Right renal pelvis (tissue), 4 donors: ENCODE data around the gene EHBP1L1. TPM values are rescaled to one million over a fixed set of nuclear protein-coding genes. Genes with fewer than 3 reads are reported as not detected.

ENCODE experiments used
- DNase-seq, 4 donors: peaks; one replicate each; pipeline ENCODE4 v3.0.0-alpha.2; 2013; ENCODE audit warnings: low read depth in 4 of 4, low spot score in 3 of 4, missing footprints in 1 of 4
- polyA plus RNA-seq, 4 donors: library from polyadenylated mRNA; unstranded; fragments of 120-200 nt; gene quantifications; one replicate each; pipeline ENCODE4 v1.2.1, GENCODE V29; 2013; ENCODE audit not compliant: insufficient read length in 4 of 4

Gene EHBP1L1
- polyA plus RNA-seq, 4 donors, result 11.5 to 14.2 (median 12.8) TPM

DNA sequence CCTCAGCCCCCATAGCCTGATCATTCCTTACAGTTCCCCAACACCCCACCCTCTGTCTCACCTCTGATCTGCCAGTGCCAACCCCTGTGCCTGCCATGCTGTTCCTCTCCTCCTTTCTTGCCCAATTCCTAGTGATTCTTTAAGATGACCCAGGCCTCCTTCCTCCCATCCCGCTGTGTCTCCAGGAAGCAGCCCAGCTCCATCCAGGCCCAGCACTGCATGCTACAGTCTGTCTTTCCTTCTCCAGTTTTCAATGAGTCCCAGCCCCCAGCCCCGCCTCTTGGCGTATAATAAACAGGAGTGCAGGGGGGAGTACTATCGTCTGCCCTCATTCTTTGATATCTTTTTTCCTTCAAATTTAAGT, 30.0 kb upstream of the EHBP1L1 start:
- DNase-seq, result no peak

DNA sequence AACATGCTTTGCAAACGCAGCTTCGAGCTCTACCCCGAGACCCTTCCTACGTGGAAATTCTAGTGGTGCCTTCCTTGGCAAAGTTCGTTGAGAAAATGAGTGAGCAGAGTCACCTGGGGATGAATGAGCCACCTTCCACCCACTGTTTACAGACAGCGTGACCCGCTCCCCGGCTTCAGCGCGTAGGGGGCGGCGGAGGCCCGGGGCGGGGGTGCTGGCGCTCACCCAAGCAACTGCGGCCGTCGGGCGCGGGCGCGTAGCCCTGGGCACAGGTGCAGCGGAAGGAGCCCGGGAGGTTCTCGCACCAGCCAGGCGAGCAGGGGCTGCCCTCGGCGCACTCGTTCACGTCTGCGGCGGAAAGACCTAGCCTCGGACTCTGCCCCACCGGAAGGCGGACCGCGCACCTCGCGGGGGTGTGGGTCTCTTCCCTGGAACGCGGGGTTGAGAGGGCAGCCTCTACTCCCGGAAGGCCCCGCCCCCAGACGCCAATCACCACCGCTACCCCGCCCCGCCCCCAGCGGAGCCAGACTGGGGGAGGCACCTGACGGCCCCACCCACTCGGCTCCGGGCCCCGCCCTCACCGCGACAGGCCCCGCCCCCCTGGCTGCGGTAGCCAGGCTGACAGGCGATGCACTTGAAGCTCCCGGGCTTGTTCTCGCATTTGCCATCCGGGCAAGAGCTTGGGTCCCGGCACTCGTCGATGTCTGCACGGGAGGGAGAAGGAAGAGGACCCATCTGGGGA, 29.5 kb upstream of the EHBP1L1 start:
- DNase-seq, result no peak

DNA sequence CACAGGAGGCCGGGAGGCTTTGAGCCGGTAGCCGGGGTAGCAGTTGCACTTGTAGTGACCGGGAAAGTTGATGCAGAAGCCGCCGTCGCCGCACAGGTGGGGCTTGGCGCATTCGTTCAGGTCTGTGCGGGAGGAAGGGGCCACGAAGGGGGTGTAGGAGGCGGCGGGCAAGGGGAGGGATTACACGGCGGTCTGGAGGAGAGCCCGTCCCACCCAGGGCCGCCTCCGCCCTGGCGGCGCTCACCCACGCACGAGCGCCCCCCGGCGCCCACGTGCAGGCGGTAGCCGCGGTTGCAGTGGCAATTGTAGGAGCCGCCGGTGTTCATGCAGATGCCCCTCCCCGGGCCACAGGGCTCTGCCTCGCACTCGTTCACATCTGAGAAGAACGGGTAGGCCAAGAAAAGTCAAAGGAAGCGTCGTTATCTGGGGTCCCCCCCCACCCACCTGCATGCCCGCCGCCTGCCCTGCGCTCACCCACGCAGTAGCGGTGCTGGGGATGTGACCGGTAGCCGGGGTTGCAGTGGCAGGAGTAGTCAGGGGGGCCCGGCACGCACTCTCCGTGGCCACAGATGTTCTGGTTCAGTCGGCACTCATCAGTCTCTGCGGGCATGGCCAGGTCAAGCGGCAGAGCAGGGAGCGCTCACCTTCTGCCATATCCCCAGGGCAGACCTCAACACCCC, 28.3 kb upstream of the EHBP1L1 start:
- DNase-seq, result no peak

DNA sequence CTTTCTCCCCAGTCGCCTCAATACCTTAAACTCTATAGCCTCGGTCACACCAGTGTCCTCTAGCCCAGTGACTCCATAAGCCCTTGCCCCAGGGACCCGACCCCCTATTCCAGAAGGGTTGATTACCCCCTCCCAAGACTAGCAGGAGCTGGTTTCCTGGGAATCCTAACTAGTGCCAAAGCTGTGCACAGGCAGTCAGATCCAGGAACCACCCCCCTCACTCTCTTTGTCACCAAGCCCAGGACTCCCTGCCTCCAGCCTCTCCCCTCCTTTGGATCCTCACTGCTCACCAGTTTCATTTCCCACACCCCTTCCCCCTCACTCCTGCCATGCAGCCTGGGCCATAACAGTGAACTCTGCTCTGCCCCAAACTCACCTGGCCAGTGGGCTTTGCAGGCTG, 27.5 kb upstream of the EHBP1L1 start:
- DNase-seq, result no peak

DNA sequence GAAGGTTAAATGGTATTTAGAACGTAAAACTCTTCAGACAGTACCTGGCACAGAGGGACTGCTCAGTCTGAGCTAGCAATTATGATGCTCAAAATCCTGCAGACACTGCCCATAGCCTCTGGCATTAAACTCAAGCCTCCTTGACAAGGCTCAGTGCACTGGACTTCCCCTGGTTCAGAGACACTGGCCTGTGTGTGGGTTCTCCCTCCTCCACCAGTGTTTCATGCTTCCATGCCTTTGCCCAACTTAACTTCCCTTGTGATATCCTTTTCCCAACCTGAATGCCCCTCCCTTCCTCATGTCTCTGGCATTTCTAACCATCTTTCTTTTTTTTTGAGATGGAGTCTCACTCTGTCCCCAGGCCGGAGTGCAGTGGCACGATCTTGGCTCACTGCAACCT, 26.8 kb upstream of the EHBP1L1 start:
- no peak for DNase-seq

DNA sequence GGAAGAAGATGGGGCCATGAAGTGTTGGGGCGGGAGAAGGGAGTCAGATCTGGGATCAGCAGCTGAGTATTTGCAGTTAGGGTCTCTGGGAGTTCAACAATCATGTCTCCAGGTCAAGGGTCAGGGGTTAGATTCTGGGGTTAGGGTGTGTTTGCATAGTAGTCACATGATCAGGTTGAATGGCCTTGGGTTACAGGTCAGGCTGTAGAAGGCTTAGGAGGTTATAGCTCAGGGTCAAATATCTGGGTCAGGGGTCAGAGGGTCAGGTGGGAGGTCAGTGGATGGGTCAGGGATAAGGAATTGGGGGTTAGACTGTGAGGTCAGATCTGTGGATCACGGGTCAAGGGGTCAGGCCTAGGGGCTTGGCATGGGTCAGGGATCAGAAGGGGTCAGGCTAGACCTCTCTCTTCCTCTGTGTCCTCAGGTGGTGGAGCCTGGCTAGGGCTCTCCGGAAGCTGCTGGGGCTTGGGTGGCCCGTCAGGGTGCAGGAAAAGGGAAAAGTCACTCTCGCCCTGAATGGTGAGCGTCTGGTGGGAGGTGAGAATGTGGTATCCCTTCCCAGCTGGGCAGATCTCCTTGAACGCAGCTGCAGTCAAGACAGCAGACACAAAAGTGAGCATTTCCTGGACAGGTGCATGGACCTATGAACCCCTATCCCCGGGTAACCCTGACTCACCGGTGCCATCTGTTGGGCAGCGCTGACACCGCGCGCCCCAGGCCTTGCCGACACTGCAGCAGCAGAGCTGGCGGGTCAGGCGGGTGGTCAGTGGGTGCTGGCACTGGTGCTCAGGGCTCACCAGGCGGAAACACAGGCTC, 24.1 kb upstream of the EHBP1L1 start:
- DNase-seq, result no peak

DNA sequence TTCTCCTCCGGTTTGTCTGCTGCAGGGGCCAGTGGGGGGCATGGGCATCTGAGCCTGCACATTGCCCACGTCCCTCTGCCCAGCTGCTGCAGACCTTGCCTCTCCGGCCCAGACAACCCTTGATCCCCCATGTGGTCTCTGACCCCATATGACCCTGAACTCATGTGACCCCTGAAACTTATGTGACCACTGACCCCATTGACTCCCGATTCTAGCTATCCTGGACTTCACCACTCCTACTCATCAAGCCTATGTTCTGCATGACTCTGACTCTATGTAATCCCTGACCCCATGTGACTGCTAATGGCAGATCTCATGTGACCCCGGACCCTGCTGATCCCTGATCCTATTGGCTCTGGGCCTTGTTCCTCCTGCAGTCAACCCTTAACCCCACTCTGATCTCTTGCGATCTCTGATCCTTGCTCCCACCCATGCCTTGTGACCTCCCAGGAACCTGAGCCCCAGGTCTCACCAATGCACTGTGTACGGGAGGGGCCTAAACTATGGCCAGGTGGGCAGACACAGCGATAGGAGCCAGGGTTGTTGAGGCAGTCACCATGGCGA, 23.4 kb upstream of the EHBP1L1 start:
- DNase-seq, result no peak

DNA sequence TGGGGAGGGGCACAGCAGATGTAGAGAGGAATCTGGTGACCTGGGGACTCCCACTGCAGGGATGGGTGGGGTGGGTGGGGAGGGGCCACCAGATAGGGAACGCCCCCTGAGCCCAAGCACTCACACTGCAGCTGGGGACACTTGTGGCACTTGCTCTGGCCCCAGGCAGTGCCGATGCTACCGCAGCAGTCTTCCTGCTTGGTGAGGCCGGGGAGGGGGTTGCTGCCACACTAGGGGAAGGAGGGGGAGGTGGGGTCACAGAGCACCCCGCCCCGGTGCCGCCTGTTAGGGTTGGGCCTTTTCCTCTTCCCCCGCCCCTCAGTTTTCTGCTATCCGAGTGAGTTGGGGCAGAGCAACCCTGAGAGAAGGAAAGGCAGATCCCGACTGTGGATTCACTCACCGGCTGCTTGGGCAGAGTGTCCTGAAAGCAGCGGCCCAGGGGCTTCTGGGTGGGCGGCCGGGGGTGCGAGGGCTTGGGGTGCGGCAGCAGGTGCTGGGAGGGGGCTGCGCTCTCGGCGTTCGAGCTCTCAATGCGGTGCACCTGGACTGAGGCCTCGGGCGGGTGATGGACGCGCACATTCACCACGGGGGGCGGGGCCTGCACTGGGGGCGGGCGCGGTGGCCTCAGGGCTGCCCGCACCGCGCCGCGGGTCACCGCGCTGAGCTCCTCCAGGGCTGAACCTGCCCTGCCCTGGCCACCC, 22.4 kb upstream of the EHBP1L1 start:
- DNase-seq, result no peak

DNA sequence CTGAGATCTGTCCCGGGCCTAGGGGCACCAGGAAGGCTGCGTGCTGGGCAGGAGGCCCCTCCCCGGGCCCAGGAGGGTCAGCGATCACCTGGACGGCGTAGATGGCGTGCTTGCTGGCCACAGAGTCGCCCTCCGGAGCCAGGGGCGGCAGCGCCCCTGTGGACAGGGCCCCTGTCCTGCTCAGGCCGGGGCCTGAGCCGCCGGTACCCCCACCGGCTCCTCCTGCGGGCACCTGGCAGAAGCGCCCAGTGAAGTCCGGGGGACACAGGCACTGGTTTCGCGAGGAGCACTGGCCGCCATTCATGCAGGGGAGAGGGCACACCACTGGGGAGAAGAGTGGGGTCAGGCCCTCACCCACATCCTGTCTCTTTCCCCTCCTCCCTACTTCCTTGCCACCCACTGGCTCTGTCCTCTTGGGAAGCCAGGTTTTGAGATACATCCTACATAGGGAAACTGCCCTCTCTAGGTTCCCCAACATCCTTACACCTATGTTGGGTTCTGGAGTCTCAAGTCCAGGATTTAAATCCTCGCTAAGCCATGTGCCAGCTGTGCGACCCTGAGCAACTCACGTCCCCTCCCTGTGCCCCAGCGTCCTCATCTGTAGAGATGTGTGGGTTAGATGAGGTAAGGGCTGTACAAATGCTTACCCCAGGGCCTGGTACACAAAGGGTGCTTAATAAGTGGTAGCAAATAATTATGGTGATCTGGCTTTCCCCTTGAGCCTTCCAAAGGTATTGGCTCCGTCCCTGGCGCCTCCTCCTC, 21.6 kb upstream of the EHBP1L1 start:
- DNase-seq, result no peak

DNA sequence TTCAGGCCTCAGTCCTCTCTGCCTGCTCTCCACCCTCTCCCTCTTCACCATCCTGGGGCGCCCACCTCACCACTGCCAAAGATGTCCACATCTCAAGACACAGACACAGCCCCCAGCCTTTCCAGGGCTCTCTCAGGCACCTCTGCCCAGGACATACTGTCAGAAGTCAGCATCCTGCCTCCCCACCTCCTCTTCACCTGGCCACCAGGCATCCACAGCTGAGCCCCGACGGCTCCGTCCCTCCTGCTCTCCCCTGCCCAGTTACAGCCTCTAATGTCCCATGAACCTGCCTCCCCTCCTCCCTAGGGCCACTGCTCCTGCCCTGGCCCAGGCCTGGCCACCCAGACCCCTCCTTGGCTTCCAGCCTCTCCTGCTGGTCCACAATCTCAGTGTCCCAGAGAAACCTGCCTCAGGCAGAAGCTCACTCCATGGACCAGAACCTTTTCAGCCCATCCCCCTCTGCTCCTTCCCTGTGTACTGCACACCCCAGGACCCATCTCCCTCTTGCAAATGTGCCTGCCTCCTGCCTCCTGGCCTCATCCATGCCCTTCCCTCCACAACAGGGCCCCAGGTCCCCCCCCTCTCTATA, 20.9 kb upstream of the EHBP1L1 start:
- no peak for DNase-seq

DNA sequence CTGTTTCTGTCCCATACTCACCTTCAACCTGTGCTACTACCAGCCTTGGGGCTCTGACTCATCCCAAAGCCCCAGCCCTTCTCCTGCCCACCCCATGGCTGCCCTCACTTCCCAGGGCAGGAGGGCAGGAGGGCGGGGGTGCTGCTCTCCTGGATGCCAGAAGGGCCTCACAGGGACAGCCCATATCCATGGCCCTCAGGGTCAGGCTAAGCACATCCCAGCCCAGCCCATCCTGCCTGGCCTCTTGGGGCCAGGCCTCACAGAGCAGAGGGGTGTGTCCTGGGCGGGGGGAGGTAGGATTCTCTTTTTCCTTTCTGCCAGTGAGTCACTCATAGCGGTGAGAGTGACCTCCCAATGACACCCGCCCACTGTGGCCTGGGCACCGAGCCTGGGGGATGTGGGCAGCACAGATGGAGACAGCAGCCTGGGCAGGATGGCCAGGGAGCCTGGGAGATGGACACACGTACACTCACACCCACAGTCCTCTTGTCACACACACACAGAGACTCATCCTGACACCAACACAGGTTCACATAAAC, 20.1 kb upstream of the EHBP1L1 start:
- no peak for DNase-seq

DNA sequence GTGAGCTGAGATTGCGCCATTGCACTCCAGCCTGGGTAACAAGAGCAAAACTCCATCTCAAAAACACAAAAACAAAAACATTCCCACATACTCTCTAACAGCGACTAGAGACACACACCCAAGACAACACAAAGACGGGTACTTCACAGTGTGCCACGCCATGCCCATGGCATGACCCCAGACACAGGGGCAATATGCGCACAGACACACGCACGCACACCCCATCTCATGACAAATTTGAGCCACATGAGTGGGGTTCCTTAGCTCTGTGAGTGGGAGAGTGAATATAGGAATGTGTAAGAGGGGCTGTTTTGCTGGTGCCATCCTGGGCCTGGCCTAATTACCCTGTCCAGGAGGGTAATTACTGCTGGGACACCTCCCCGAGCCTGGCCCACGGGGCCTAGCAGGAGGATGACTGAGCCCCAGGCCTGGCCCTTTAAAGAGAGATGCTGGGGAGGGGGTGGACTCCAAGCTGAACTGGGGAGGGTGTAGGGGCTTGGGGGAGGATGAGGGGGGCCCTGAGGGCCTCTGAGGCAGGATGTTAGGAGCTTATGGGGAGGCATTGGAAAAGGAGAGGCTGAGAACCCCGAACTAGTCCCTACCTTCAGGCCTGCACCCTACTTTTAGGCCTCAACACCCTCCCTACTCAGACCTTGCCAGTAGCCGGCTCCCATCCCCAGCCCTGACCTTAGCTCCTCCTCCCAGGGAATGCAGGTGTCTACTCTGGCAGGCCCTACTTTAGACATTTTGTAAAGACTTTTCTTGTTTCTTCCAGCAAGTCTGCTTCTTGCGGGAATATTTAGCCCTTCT, 19.2 kb upstream of the EHBP1L1 start:
- DNase-seq, result no peak

DNA sequence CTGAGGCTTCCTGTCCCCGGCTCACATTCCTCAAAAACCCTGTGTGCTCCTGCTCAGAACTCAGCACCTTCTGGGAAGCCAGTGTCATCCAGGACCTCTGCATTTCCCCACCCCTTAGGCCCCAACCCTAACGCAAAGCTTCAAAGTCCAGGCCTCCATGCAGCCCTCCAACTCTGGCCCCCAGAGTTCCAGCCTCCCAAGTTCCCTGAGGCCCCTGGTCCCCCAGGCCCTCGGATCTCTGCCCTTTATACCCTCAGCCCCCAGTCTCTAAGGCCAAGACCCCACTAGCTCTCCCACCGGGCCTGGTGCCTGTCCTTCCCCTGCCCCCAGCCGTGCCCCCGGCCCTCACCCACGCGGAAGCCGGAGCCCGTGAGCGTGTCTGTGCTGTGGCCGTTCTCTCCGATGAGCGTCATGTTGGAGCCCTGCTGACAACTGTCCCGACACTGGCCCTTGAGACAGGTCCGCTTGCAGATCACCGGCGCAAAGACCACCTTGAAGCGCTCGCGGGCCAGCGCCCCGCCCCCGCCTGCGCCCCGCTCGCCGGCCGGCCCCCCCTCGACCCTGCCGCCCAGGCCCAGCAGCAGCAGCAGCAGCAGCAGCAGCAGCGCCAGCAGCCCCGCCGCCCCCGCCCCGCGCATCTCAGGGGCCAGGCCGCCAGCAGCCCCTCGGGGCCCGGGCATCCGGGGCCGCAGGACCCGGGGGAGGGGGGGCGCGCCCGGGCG, 18.4 kb upstream of the EHBP1L1 start:
- DNase-seq, result no peak

DNA sequence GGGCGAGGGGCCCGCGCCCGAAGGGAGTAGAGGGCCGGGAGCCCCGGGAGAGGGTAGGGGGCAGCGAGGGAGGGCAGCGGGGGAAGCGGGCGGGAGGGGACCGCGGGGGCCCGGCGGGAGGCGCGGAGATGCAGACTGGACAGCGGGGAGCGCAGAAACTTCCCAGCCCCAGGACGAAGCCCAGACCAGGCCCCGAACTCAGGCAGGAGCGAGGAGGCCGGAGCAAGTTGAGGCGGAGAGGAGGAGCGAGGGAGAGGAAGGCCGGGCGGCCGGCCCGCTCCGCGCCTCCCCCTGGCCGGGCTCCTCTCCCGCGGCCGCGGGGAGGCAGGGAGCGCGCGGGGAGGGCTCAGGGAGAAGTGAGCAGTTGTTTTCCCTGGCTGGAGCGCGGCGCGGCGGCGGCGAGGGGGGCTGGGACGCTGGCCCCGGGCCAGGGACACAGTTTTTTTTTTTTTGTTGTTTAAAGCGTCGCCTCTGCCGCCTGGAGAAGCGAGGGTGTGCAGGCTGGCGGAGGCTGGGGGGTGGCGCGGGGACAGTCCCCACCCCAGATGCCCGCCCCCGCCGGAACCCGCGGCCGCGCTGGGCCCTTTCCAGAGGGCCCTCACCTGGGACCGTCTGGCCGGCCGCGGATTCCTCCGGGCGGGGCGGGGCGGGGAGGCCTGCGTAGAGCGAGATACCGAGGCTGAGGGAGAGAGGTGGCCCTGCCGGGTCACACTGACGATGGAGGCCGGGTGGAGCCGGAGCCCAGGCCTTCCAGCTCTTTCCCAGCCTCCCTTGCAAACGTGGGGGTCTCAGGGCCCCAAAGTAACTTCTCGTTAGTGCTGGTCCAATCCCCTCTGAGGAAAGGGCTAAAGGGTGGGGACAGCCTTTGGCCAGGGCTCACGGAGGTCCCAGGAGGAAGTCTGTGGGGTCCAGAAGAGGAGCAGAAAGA, 17.6 kb upstream of the EHBP1L1 start, which contains the start of gene LTBP3:
Gene LTBP3 (minus strand): TSS at position 358 of the 928 bp plus-strand sequence. CDS start 400 bp downstream, outside the sequence.
- DNase-seq, result no peak

DNA sequence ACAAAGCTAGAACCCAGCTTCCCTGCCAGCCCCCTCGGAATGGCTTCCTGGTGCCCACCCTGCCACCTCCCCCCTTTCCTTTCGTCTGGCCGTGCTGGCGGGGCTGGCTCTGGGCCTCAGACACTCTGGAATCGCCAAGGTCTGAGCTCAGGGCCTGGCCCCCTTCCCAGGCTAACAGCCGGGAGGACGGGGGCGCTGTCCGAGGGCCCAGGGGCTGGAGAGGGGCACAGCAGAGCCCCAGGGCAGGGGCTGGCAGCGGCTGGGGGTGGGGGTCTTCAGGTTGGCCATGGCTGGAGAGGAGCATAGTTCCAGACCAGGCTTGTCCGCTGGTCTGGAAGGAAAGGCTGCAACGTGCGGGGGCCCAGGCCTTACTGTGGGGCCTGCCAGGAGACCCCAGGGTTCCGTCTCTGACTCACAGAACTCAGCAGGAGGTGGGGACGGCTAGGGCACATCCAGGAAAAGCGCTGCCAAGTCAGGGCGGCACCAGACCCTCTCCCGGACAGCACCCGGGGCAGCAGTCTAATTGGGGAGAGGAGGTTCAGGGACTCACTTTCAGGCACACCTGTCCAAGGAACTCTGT, 16.8 kb upstream of the EHBP1L1 start:
- DNase-seq, result no peak

DNA sequence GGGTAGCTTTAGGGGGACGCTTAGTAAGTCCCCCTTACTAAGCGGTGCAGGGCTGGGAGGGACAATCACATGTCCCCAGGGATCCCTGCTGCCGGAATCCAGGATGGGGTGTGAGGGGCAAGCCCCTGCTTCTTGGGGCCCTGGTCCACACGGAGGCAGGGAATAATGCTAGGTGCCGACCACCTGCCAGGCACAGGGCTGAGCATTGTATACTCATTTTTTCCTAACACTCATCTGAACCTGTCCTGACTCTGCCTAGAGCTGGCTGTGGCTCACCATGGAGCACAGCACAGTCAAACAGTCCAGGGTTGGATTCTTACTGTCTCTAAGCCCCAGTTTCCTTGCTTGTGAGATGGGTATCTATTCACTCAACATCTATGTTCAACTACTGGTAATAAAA, 16.3 kb upstream of the EHBP1L1 start:
- no peak for DNase-seq
